Measurements from ENCODE around the gene FBXL15.
A peak's percentile ranks its signal among the peaks of the same experiment; 100 is the strongest.

Gene FBXL15

GRCh38 chr10:102465466-102465865 lies 44.8 kb downstream of the FBXL15 start:
- no peaks in the 10 kb centered on the region for H3K27me3 ChIP-seq
- no peak overlapping the region for H3K27ac ChIP-seq
- TF ChIP-seq CTCF (IDR thresholded peaks at IDR 0.05): no peak
- H3K4me3 ChIP-seq (ENCODE audit: low read depth in 1 of 2, low read length in 1 of 2): no peak overlapping the region
- H3K9me3 ChIP-seq: no peaks in the 10 kb centered on the region
- no peaks in the 10 kb centered on the region for H3K36me3 ChIP-seq
- H3K4me1 ChIP-seq (ENCODE audit: control insufficient read depth in 1 of 2, insufficient read depth in 1 of 2, low read depth in 1 of 2, low read length in 1 of 2): peaks cover 77 to 83% of the 10 kb centered on the region in 2 experiments

- no peak overlapping the region for H3K4me3 ChIP-seq (ENCODE audit: low read depth in 1 of 2, low read length in 1 of 2)
- no peak for TF ChIP-seq CTCF (IDR thresholded peaks at IDR 0.05)
- H3K27me3 ChIP-seq: no peaks in the 10 kb centered on the region
- no peaks in the 10 kb centered on the region for H3K9me3 ChIP-seq
- peaks cover 3% of the 10 kb centered on the region for H3K36me3 ChIP-seq
- peaks cover 61 to 68% of the 10 kb centered on the region in 2 experiments for H3K4me1 ChIP-seq (ENCODE audit: control insufficient read depth in 1 of 2, insufficient read depth in 1 of 2, low read depth in 1 of 2, low read length in 1 of 2)
- peak overlapping the region; percentile 92 for H3K27ac ChIP-seq
Measured at GRCh38 chr10:102467318-102467717, 46.7 kb downstream of the FBXL15 start.

GRCh38 chr10:102467971-102468438 lies 47.4 kb downstream of the FBXL15 start:
- no peaks in the 10 kb centered on the region for H3K9me3 ChIP-seq
- H3K27me3 ChIP-seq: no peaks in the 10 kb centered on the region
- TF ChIP-seq CTCF (IDR thresholded peaks at IDR 0.05): no peak
- peaks cover 8% of the 10 kb centered on the region for H3K36me3 ChIP-seq
- peak overlapping the region in 1 of 2 experiments; percentile 30 for H3K4me3 ChIP-seq (ENCODE audit: low read depth in 1 of 2, low read length in 1 of 2)
- H3K27ac ChIP-seq: peak overlapping the region; percentile 92
- peaks cover 54 to 61% of the 10 kb centered on the region in 2 experiments for H3K4me1 ChIP-seq (ENCODE audit: control insufficient read depth in 1 of 2, insufficient read depth in 1 of 2, low read depth in 1 of 2, low read length in 1 of 2)

GRCh38 chr10:102468683-102469082 lies 48.0 kb downstream of the FBXL15 start:
- Histone ChIP-seq H3K27me3 (no peaks in the 10 kb centered on the region), H3K27ac (peak overlapping the region; percentile 92), H3K36me3 (peaks cover 15% of the 10 kb centered on the region), H3K4me3 (ENCODE audit: low read depth in 1 of 2, low read length in 1 of 2) (peak overlapping the region in 1 of 2 experiments; percentile 30), H3K4me1 (ENCODE audit: control insufficient read depth in 1 of 2, insufficient read depth in 1 of 2, low read depth in 1 of 2, low read length in 1 of 2) (peaks cover 48 to 54% of the 10 kb centered on the region in 2 experiments), H3K9me3 (no peaks in the 10 kb centered on the region)
- TF ChIP-seq CTCF (IDR thresholded peaks at IDR 0.05): no peak

GRCh38 chr10:102470579-102471546 lies 50.2 kb downstream of the FBXL15 start:
- Histone ChIP-seq H3K36me3 (peaks cover 25% of the 10 kb centered on the region), H3K27ac (peak overlapping the region; percentile 92), H3K4me3 (ENCODE audit: low read depth in 1 of 2, low read length in 1 of 2) (no peak overlapping the region), H3K9me3 (no peaks in the 10 kb centered on the region), H3K27me3 (no peaks in the 10 kb centered on the region), H3K4me1 (ENCODE audit: control insufficient read depth in 1 of 2, insufficient read depth in 1 of 2, low read depth in 1 of 2, low read length in 1 of 2) (peaks cover 42 to 43% of the 10 kb centered on the region in 2 experiments)
- TF ChIP-seq CTCF (IDR thresholded peaks at IDR 0.05): no peak
